HG02623 (cell line): ENCODE data around the gene DOCK4.

ENCODE experiments used
- ATAC-seq: cut with Tn5 transposase; IDR thresholded peaks from one replicate; pipeline ENCODE4 v1.9.1; 2021; ENCODE audit warnings: moderate library complexity; ENCODE audit not compliant: unreplicated experiment

Gene DOCK4

GRCh38 chr7:112223310-112223709 is 17.1 kb upstream of the DOCK4 start:
- ATAC-seq: no peak

GRCh38 chr7:112220877-112221434 is 14.8 kb upstream of the DOCK4 start:
- no peak for ATAC-seq

- no peak for ATAC-seq
Measured at GRCh38 chr7:112215787-112216186, 9.6 kb upstream of the DOCK4 start.

- no peak for ATAC-seq
Measured at GRCh38 chr7:112214883-112215282, 8.7 kb upstream of the DOCK4 start.

GRCh38 chr7:112214268-112214667 is 8.1 kb upstream of the DOCK4 start:
- ATAC-seq: no peak

GRCh38 chr7:112213735-112214134 is 7.5 kb upstream of the DOCK4 start:
- ATAC-seq: no peak

- ATAC-seq: no peak
Measured at GRCh38 chr7:112212571-112212970, 6.4 kb upstream of the DOCK4 start.

- no peak for ATAC-seq
Measured at GRCh38 chr7:112211348-112211907, 5.2 kb upstream of the DOCK4 start.

- ATAC-seq: no peak
Measured at GRCh38 chr7:112207765-112208164, 1.6 kb upstream of the DOCK4 start.

GRCh38 chr7:112206991-112207592 is 893 bp upstream of the DOCK4 start:
- no peak for ATAC-seq

GRCh38 chr7:112205343-112206237 is 609 bp downstream of the DOCK4 start:
- peak; percentile 2 for ATAC-seq

- ATAC-seq: no peak
Measured at GRCh38 chr7:112204499-112205342, 1.5 kb downstream of the DOCK4 start.

GRCh38 chr7:112203365-112203739 is 2.8 kb downstream of the DOCK4 start:
- ATAC-seq: no peak

GRCh38 chr7:112202816-112203215 is 3.4 kb downstream of the DOCK4 start:
- no peak for ATAC-seq

GRCh38 chr7:112201839-112202238 is 4.4 kb downstream of the DOCK4 start:
- no peak for ATAC-seq

- ATAC-seq: no peak
Measured at GRCh38 chr7:112201411-112201810, 4.8 kb downstream of the DOCK4 start.

- ATAC-seq: no peak
Measured at GRCh38 chr7:112199672-112200071, 6.5 kb downstream of the DOCK4 start.

GRCh38 chr7:112199035-112199655 is 7.1 kb downstream of the DOCK4 start:
- no peak for ATAC-seq

GRCh38 chr7:112197322-112197721 is 8.9 kb downstream of the DOCK4 start:
- no peak for ATAC-seq

GRCh38 chr7:112195717-112196116 is 10.5 kb downstream of the DOCK4 start:
- no peak for ATAC-seq
